ENCODE results near the gene SPOCK1.

The SPOCK1 gene

GRCh38 chr5:137492331-137492730 lies 6.8 kb downstream of the SPOCK1 start:
- no peak for DNase-seq (ENCODE audit: extremely low read depth, insufficient read length)
- TF ChIP-seq, protein P1, sequence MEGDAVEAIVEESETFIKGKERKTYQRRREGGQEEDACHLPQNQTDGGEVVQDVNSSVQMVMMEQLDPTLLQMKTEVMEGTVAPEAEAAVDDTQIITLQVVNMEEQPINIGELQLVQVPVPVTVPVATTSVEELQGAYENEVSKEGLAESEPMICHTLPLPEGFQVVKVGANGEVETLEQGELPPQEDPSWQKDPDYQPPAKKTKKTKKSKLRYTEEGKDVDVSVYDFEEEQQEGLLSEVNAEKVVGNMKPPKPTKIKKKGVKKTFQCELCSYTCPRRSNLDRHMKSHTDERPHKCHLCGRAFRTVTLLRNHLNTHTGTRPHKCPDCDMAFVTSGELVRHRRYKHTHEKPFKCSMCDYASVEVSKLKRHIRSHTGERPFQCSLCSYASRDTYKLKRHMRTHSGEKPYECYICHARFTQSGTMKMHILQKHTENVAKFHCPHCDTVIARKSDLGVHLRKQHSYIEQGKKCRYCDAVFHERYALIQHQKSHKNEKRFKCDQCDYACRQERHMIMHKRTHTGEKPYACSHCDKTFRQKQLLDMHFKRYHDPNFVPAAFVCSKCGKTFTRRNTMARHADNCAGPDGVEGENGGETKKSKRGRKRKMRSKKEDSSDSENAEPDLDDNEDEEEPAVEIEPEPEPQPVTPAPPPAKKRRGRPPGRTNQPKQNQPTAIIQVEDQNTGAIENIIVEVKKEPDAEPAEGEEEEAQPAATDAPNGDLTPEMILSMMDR (IDR thresholded peaks at IDR 0.05; ENCODE audit: insufficient read depth, low read length, poor library complexity, severe bottlenecking): no peak

DNA sequence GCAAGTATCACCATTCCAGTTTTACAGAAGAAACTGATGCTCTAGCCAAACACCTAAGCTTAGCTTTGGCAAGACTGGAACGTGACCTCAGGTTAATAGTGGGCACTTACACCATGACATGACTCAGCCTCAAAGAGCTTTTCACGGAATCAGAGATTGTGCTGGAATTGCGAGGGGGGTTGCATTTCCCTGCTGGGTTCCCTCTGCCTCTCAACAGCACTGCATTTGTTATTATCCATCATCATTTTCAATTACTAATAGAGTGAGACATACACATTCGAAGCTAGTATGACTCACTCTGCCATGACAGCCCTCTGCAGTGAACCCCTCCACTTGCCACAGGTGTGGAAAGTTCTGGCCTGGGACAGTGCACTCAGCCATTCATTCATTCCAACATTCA lies 8.0 kb downstream of the SPOCK1 start:
- H3K4me3 ChIP-seq (replicated peaks; ENCODE audit: low read depth, low read length): no peak overlapping the region
- H3K27me3 ChIP-seq (replicated peaks; ENCODE audit: control insufficient read depth, insufficient read depth, low read length): no peaks in the 10 kb centered on the region
- TF ChIP-seq, protein P1 (IDR thresholded peaks at IDR 0.05; ENCODE audit: insufficient read depth, low read length, poor library complexity, severe bottlenecking): no peak
- no peak for DNase-seq (ENCODE audit: extremely low read depth, insufficient read length)
- no peaks in the 10 kb centered on the region for H3K36me3 ChIP-seq (ENCODE audit: control insufficient read depth, insufficient read depth, low read length)

More at GRCh38 chr5:137492331-137492730, 6.8 kb downstream of the SPOCK1 start:
- no peaks in the 10 kb centered on the region for H3K27me3 ChIP-seq (replicated peaks; ENCODE audit: control insufficient read depth, insufficient read depth, low read length)
- H3K36me3 ChIP-seq (ENCODE audit: control insufficient read depth, insufficient read depth, low read length): no peaks in the 10 kb centered on the region
- no peak overlapping the region for H3K4me3 ChIP-seq (replicated peaks; ENCODE audit: low read depth, low read length)

GRCh38 chr5:137490591-137490990 lies 8.5 kb downstream of the SPOCK1 start:
- Histone ChIP-seq H3K36me3 (ENCODE audit: control insufficient read depth, insufficient read depth, low read length) (no peaks in the 10 kb centered on the region), H3K27me3 (replicated peaks; ENCODE audit: control insufficient read depth, insufficient read depth, low read length) (no peaks in the 10 kb centered on the region), H3K4me3 (replicated peaks; ENCODE audit: low read depth, low read length) (no peak overlapping the region)
- no peak for DNase-seq (ENCODE audit: extremely low read depth, insufficient read length)
- TF ChIP-seq, protein P1 (IDR thresholded peaks at IDR 0.05; ENCODE audit: insufficient read depth, low read length, poor library complexity, severe bottlenecking): no peak

- H3K4me3 ChIP-seq (replicated peaks; ENCODE audit: low read depth, low read length): no peak overlapping the region
- no peaks in the 10 kb centered on the region for H3K36me3 ChIP-seq (ENCODE audit: control insufficient read depth, insufficient read depth, low read length)
- TF ChIP-seq, protein P1 (IDR thresholded peaks at IDR 0.05; ENCODE audit: insufficient read depth, low read length, poor library complexity, severe bottlenecking): no peak
- DNase-seq (ENCODE audit: extremely low read depth, insufficient read length): no peak
- no peaks in the 10 kb centered on the region for H3K27me3 ChIP-seq (replicated peaks; ENCODE audit: control insufficient read depth, insufficient read depth, low read length)
Observed at GRCh38 chr5:137488974-137489373, 10.2 kb downstream of the SPOCK1 start.

GRCh38 chr5:137488516-137488915 lies 10.6 kb downstream of the SPOCK1 start:
- no peak overlapping the region for H3K4me3 ChIP-seq (replicated peaks; ENCODE audit: low read depth, low read length)
- no peak for DNase-seq (ENCODE audit: extremely low read depth, insufficient read length)
- H3K27me3 ChIP-seq (replicated peaks; ENCODE audit: control insufficient read depth, insufficient read depth, low read length): no peaks in the 10 kb centered on the region
- TF ChIP-seq, protein P1 (IDR thresholded peaks at IDR 0.05; ENCODE audit: insufficient read depth, low read length, poor library complexity, severe bottlenecking): no peak
- no peaks in the 10 kb centered on the region for H3K36me3 ChIP-seq (ENCODE audit: control insufficient read depth, insufficient read depth, low read length)

- H3K27me3 ChIP-seq (replicated peaks; ENCODE audit: control insufficient read depth, insufficient read depth, low read length): no peaks in the 10 kb centered on the region
- H3K4me3 ChIP-seq (replicated peaks; ENCODE audit: low read depth, low read length): no peak overlapping the region
- no peak for DNase-seq (ENCODE audit: extremely low read depth, insufficient read length)
- no peaks in the 10 kb centered on the region for H3K36me3 ChIP-seq (ENCODE audit: control insufficient read depth, insufficient read depth, low read length)
- TF ChIP-seq, protein P1 (IDR thresholded peaks at IDR 0.05; ENCODE audit: insufficient read depth, low read length, poor library complexity, severe bottlenecking): no peak
Observed at GRCh38 chr5:137487600-137487999, 11.5 kb downstream of the SPOCK1 start.
